GM12874 (cell line): Measurements from ENCODE around the gene GRK6.

Experiments used
- CTCF ChIP-seq: IDR thresholded peaks from 2 replicates; pipeline ENCODE4 v1.5.1; 2011; ENCODE audit warnings: low read depth, mild to moderate bottlenecking, control low read depth, low read length, moderate library complexity; ENCODE audit not compliant: insufficient read depth

GRK6 gene

GRCh38 chr5:177467436-177467835, 41.0 kb downstream of the GRK6 start:
- no peak for TF ChIP-seq CTCF

- TF ChIP-seq CTCF = no peak
Observed at GRCh38 chr5:177468329-177468684, 41.8 kb downstream of the GRK6 start.

GRCh38 chr5:177468685-177469628, 42.5 kb downstream of the GRK6 start:
- no peak for TF ChIP-seq CTCF

- TF ChIP-seq CTCF = no peak
Observed at GRCh38 chr5:177469750-177470525, 43.5 kb downstream of the GRK6 start.

GRCh38 chr5:177470759-177471536, 44.5 kb downstream of the GRK6 start:
- no peak for TF ChIP-seq CTCF

- TF ChIP-seq CTCF = no peak
Observed at GRCh38 chr5:177471610-177472356, 45.3 kb downstream of the GRK6 start.
